Panc1 (cell line): ENCODE data around the gene IL2RA. TPM values are rescaled to one million over a fixed set of nuclear protein-coding genes. Genes with fewer than 3 reads are reported as not detected.

Experiments used
- ATAC-seq: fragments of 200-7000 bp; cut with Tn5 transposase; 2 replicates; pipeline ENCODE4 v1.9.1; 2020; ENCODE audit warnings: mild to moderate bottlenecking, moderate library complexity
- BruUV-seq: library from RNA; stranded (reverse); fragments of 400-500 nt; replicated peaks from 2 replicates; lab custom pipeline; 2021; lab: Mats Ljungman, UMichigan
- CTCF ChIA-PET: fragments of 300-600 bp; sonication (Branson Sonifier 250); formaldehyde crosslinking; loops from one replicate; lab custom pipeline; 2022; ENCODE audit warnings: antibody characterized with exemption; lab: Charles Lee
- POLR2A ChIA-PET: fragments of 300-600 bp; sonication (Branson Sonifier 250); formaldehyde crosslinking; loops from one replicate; lab custom pipeline; 2022; ENCODE audit warnings: antibody characterized with exemption; lab: Charles Lee
- DNase-seq: peaks from one replicate; pipeline ENCODE4 v3.0.0-alpha.2; 2010; ENCODE audit warnings: low read depth, low spot score
- H3K27ac ChIP-seq: 2 replicates; pipeline ENCODE4 v1.5.1; 2011; ENCODE audit warnings: mild to moderate bottlenecking, low read length, inconsistent platforms
- H3K27me3 ChIP-seq: fragments of 200-500 bp; sonication (Bioruptor generic); 2 replicates; pipeline ENCODE4 v1.6.0; 2014; ENCODE audit warnings: low read length, inconsistent platforms; ENCODE audit not compliant: control insufficient read depth, insufficient read depth
- H3K36me3 ChIP-seq: fragments of 200-500 bp; sonication (Bioruptor generic); 2 replicates; pipeline ENCODE4 v1.5.1; 2014; ENCODE audit warnings: inconsistent platforms, mild to moderate bottlenecking, low read length, moderate library complexity; ENCODE audit not compliant: control insufficient read depth, insufficient read depth
- H3K4me1 ChIP-seq: 2 replicates; pipeline ENCODE4 v1.5.1; 2011; ENCODE audit warnings: inconsistent platforms, mild to moderate bottlenecking, low read length, moderate library complexity; ENCODE audit not compliant: control insufficient read depth, insufficient read depth
- H3K4me3 ChIP-seq, 2 experiments: 2 replicates each; pipeline ENCODE4 v1.5.1; 2011 to 2012; ENCODE audit warnings: low read depth in 2 of 2, low read length in 2 of 2, mild to moderate bottlenecking in 2 of 2, inconsistent platforms in 1 of 2, moderate library complexity in 1 of 2
- H3K9me3 ChIP-seq: fragments of 200-500 bp; sonication (Bioruptor generic); 2 replicates; pipeline ENCODE4 v1.5.1; 2014; ENCODE audit warnings: low read depth, mild to moderate bottlenecking, inconsistent platforms, low read length, moderate library complexity; ENCODE audit not compliant: control insufficient read depth, insufficient read depth
- POLR2AphosphoS5 ChIP-seq: IDR thresholded peaks from 2 replicates; pipeline ENCODE4 v1.6.1; 2012; ENCODE audit warnings: mild to moderate bottlenecking, low read depth, low read length, moderate library complexity
- SIN3A ChIP-seq: IDR thresholded peaks from 2 replicates; pipeline ENCODE4 v1.6.1; 2012; ENCODE audit warnings: low read depth, mild to moderate bottlenecking, low read length, moderate library complexity, borderline replicate concordance; ENCODE audit not compliant: insufficient read depth
- TCF7L2 ChIP-seq: IDR thresholded peaks from 2 replicates; pipeline ENCODE4 v1.6.1; 2011; ENCODE audit warnings: mild to moderate bottlenecking, low read depth, low read length, inconsistent platforms
- in situ Hi-C: cut with HindIII; loops from 2 replicates; pipeline ENCODE4 v1.10.0; 2016; ENCODE audit warnings: low sequenced_read_pairs, low pct_unique_long_range_greater_than_20kb
- intact Hi-C: fragments of 100-400 bp; cut with micrococcal nuclease; formaldehyde crosslinking; loops from one replicate; pipeline ENCODE4 v1.10.0; 2022; ENCODE audit not compliant: unreplicated experiment
- total RNA-seq: library from RNA; stranded (reverse); gene quantifications from one replicate; pipeline ENCODE4 v1.2.1, GENCODE V29; 2021; ENCODE audit not compliant: unreplicated experiment
- TF ChIP-seq, protein P1 (sequence below): fragments of 450-650 bp; IDR thresholded peaks from 2 replicates; pipeline ENCODE4 v1.5.1; 2017; ENCODE audit warnings: mild to moderate bottlenecking
- TF ChIP-seq, protein P2 (sequence below), 2 experiments: IDR thresholded peaks; 2 replicates each; pipeline ENCODE4 v1.6.1; 2011 to 2012; ENCODE audit warnings: low read depth in 2 of 2, control low read depth in 1 of 2, low read length in 1 of 2, mild to moderate bottlenecking in 1 of 2, moderate library complexity in 1 of 2; ENCODE audit not compliant: insufficient read depth in 1 of 2

The IL2RA gene
- total RNA-seq, 1 experiment from 2014 or later, result 0.33 TPM

DNA sequence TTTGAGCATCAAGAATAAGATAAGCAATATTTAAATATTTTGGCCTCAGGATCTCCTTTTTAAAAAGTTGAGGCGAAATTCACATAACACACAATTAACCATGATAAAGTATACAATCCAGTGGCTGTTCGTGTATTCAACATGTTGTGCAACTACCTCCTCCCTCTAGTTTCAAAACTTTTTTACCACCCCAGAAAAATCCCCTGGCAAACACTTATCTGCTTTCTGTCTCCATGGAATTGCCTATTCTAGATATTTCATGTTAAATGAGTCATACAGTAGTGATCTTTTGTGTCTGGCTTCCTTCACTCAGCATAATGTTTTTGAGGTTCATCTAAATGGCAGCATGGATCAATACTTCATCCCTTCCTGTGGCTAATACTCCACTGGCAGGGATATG, 53.0 kb downstream of the IL2RA start:
- Histone ChIP-seq H3K9me3 (peaks cover 4% of the 10 kb centered on the region; the same call in 1 of the 2 replicates), H3K36me3 (no peaks in the 10 kb centered on the region), H3K27me3 (no peaks in the 10 kb centered on the region), H3K4me3 (no peak overlapping the region), H3K27ac (no peak overlapping the region), H3K4me1 (no peaks in the 10 kb centered on the region)
- POLR2A ChIA-PET, result no interaction called here
- intact Hi-C loops, result no loop called here
- in situ Hi-C loops, result no loop called here
- DNase-seq (no peak), ATAC-seq (no peak)
- BruUV-seq, result no TSS peak
- CTCF ChIA-PET, result no interaction called here
- TF ChIP-seq, protein P1, sequence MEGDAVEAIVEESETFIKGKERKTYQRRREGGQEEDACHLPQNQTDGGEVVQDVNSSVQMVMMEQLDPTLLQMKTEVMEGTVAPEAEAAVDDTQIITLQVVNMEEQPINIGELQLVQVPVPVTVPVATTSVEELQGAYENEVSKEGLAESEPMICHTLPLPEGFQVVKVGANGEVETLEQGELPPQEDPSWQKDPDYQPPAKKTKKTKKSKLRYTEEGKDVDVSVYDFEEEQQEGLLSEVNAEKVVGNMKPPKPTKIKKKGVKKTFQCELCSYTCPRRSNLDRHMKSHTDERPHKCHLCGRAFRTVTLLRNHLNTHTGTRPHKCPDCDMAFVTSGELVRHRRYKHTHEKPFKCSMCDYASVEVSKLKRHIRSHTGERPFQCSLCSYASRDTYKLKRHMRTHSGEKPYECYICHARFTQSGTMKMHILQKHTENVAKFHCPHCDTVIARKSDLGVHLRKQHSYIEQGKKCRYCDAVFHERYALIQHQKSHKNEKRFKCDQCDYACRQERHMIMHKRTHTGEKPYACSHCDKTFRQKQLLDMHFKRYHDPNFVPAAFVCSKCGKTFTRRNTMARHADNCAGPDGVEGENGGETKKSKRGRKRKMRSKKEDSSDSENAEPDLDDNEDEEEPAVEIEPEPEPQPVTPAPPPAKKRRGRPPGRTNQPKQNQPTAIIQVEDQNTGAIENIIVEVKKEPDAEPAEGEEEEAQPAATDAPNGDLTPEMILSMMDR, result no peak
- TF ChIP-seq SIN3A (no peak), TCF7L2 (no peak), POLR2AphosphoS5 (no peak)
- TF ChIP-seq, protein P2, sequence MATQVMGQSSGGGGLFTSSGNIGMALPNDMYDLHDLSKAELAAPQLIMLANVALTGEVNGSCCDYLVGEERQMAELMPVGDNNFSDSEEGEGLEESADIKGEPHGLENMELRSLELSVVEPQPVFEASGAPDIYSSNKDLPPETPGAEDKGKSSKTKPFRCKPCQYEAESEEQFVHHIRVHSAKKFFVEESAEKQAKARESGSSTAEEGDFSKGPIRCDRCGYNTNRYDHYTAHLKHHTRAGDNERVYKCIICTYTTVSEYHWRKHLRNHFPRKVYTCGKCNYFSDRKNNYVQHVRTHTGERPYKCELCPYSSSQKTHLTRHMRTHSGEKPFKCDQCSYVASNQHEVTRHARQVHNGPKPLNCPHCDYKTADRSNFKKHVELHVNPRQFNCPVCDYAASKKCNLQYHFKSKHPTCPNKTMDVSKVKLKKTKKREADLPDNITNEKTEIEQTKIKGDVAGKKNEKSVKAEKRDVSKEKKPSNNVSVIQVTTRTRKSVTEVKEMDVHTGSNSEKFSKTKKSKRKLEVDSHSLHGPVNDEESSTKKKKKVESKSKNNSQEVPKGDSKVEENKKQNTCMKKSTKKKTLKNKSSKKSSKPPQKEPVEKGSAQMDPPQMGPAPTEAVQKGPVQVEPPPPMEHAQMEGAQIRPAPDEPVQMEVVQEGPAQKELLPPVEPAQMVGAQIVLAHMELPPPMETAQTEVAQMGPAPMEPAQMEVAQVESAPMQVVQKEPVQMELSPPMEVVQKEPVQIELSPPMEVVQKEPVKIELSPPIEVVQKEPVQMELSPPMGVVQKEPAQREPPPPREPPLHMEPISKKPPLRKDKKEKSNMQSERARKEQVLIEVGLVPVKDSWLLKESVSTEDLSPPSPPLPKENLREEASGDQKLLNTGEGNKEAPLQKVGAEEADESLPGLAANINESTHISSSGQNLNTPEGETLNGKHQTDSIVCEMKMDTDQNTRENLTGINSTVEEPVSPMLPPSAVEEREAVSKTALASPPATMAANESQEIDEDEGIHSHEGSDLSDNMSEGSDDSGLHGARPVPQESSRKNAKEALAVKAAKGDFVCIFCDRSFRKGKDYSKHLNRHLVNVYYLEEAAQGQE (IDR thresholded peaks at IDR 0.05; ENCODE audit: insufficient read depth in 1 of 2, low read depth in 2 of 2, low read length in 1 of 2), result no peak

- POLR2A ChIA-PET, result no interaction called here
- DNase-seq, result no peak
- Histone ChIP-seq H3K9me3 (peaks cover 4% of the 10 kb centered on the region; the same call in 1 of the 2 replicates), H3K4me1 (no peaks in the 10 kb centered on the region), H3K36me3 (no peaks in the 10 kb centered on the region), H3K4me3 (no peak overlapping the region), H3K27ac (no peak overlapping the region), H3K27me3 (no peaks in the 10 kb centered on the region)
- intact Hi-C loops, result no loop called here
- BruUV-seq, result no TSS peak
- no peak for ATAC-seq
- in situ Hi-C loops, result no loop called here
- CTCF ChIA-PET, result no interaction called here
- TF ChIP-seq TCF7L2 (no peak), SIN3A (no peak), POLR2AphosphoS5 (no peak)
- TF ChIP-seq, protein P1, result no peak
- TF ChIP-seq, protein P2 (IDR thresholded peaks at IDR 0.05; ENCODE audit: insufficient read depth in 1 of 2, low read depth in 2 of 2, low read length in 1 of 2), result no peak
These were observed 53.5 kb downstream of the IL2RA start for GRCh38 chr10:6008497-6009142.
